ENCODE data around the gene MAN1A1.

MAN1A1 gene

DNA sequence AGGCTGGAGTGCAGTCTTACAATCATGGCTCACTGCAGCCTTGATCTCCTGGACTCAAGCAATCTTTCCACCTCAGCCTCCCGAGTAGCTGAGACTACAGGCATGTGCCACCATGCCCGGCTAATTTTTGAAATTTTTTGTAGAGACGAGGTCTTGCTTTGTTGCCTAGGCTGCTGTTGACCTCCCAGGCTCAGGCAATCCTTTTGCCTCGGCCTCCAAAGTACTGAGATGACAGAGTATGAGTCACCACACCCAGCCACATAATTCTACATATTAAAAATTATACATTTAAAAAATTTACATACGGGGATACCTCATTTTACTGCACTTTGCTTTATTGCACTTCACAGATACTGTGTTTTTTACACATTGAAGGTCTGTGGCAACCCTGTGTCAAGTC lies 115.1 kb downstream of the MAN1A1 start:
- DNase-seq (ENCODE audit: low spot score), result no peak

- DNase-seq (ENCODE audit: low spot score), result no peak
Observed at GRCh38 chr6:119233312-119233984, 116.1 kb downstream of the MAN1A1 start.

DNA sequence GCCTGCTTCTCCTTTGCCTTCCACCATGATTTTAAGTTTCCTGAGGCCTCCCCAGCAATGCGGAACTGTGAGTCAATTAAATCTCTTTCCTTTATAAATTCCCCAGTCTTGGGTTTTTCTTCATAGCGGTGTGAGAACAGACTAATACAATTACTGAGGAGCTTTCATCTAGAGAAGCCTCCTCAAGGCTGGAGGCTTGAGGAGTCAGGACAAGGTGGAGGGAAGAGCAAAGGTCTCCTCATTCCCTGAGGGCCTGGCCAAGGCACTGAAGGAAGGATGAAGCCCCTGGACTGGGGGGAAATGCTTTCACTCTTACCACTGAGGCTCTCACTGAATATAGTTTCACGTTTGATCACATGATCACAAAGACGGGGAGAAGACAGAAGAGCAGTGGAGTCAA lies 118.2 kb downstream of the MAN1A1 start:
- no peak for DNase-seq (ENCODE audit: low spot score)

DNA sequence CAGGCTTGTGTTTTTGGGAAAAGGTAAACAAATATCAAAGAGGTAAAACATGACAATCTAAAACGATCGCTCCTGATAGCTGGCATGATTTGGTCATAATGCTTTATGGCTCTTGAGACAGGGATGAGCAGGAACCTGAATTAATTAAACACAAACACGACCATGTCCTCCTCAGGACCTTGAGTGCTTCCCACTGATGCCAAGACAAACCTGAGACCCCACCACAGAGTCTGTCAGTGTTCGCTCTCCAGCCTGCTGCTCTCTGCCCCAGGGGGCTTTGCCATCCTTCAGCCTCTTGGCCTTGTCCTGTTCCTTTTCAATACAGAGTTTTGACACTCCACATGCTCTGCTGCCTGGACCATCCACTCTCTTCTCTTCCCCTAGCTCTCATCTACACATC lies 119.4 kb downstream of the MAN1A1 start:
- no peak for DNase-seq (ENCODE audit: low spot score)

- no peak for DNase-seq (ENCODE audit: low spot score)
Observed at GRCh38 chr6:119227377-119227776, 122.2 kb downstream of the MAN1A1 start.

DNA sequence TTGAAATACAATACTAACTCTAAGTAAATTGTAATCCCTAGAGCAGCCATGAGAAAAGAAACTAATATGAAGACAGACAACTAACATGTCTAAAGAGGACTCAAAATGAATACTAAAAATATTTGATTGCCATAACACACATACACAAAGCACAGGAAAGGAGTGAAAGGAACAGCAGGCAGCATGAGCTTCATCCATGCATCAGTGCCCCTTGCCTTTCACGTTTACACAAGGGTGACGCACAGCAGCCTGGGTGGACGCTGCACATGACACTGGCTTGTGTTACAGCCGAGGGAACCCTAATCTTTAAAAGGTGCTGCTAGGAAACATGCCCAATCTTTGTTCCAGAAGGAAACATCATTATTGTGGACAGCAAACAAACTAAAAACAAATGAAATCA lies 123.5 kb downstream of the MAN1A1 start:
- DNase-seq (ENCODE audit: low spot score), result no peak

DNA sequence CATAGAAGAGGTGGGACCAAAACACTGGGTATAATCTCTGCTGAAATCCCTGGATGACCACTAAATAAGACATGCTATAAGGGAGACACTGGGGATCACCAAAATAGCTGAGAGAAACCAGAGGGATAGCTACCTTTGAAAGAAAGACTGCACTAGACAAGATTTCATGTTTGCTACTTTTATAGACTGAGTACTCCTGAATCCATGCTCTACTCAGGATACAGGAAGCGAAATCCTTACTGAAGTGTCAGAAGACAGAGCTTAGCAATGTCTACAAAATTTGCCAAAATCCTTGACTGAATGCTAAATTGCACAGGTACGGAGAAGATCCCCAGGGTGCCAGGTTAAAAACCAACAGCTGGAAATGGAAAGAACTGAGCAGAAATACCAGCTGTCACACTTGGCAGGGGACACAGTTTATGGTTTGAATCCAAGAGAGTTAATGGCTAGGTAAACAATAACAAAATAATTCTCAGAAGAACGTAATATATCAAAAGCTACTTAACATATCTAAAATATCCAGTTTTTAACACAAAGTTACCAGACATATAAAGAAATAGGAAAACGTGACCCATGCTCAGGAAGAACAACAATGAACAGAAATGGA lies 125.4 kb downstream of the MAN1A1 start:
- DNase-seq (ENCODE audit: low spot score), result no peak

DNA sequence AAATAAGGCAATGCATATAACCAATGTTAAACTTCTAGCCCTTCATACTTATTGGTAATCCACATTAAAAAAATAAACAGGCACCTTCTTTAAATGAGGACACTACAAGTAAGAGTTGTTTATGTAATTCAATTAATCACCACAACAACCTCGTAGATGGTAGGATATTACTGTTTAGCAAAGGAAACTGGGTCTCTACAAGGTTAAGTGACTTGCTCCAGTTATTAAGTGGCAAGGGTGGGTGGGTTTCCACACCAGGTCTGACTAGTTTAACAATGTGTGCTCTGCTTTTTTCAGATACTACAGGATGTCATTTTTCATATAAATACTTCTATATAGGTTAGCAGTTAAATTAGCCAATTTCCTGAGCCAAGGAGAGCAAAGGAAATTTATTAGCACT lies 129.1 kb downstream of the MAN1A1 start:
- no peak for DNase-seq (ENCODE audit: low spot score)

DNA sequence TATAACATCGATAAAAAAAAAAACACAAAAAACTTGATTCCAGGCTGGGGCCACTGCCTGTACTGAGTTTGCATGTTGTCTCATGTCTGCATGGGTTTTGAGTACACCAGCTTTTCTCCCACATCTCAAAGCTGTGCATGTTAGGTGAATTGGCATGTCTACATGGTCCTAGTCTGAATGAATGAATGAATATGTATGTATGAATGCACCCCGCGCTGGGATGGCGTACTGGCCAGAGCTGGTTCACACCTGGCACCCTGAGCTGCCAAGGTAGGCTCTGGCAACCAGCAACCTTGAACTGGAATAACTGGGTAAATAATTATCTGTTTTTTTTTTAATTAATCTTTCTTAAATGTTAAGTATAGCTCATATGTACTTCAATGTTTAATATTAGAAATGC lies 131.0 kb downstream of the MAN1A1 start:
- DNase-seq (ENCODE audit: low spot score), result no peak

- DNase-seq (ENCODE audit: low spot score), result no peak
Observed at GRCh38 chr6:119215885-119216590, 133.5 kb downstream of the MAN1A1 start.

- DNase-seq (ENCODE audit: low spot score), result no peak
Observed at GRCh38 chr6:119215309-119215708, 134.3 kb downstream of the MAN1A1 start.

DNA sequence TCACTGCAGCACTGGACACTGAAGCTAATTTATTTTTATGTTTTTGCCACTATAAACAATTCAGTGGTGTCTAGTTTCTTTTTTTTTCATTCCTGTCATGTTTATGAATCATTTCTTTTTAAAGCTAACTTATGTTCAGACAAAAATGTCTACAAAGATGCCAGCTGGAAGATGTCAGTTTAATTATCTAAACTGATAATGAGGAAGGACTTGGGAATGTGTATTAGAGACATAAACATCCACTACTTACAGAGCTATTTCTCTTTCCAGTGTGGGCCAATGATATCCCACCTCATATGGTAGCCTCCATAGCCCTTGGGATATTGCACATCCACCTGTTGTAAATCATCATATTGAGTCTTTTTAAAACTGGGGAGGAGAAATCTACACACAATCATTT lies 139.0 kb downstream of the MAN1A1 start:
- DNase-seq (ENCODE audit: low spot score), result no peak

DNA sequence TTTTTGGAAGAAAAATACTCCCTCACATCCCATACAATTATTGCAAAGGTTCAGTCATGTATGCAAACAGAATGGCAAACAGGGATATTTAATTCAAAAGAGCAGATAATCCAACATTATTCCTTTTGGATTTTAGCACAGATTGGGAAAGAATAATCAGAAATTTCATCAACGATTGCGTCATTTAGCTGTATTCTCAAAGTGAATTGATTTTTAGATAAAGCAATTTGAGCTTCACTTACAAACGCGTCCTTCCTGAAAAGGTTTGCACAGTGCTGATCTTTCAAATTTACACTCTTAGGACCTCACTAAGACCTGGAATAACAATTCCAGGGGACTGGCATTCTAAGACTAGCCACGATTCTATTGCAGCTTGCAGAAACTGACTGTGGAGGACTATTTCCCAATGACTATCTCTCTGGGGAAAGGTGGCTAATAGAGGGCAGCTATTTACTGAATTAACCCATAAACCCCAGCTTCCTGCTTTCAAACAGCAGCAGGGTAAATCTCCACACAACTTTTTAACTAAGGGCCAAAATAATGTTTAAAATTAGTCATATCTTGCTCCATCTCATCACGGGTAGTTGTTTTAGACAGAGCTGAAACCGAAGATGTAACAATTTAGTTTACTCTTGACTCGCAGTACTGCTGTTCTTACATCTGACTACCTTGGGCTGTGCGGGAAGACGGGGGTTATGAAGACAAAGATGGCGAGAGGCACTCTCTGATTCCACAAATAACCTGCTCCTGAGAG lies 139.9 kb downstream of the MAN1A1 start:
- DNase-seq (ENCODE audit: low spot score), result no peak

GRCh38 chr6:119207971-119208725 lies 141.4 kb downstream of the MAN1A1 start:
- peak; percentile 2 for DNase-seq (ENCODE audit: low spot score)

GRCh38 chr6:119207327-119207726 lies 142.2 kb downstream of the MAN1A1 start:
- DNase-seq (ENCODE audit: low spot score), result no peak

GRCh38 chr6:119205911-119206618 lies 143.5 kb downstream of the MAN1A1 start:
- DNase-seq (ENCODE audit: low spot score), result no peak

GRCh38 chr6:119204719-119205118 lies 144.8 kb downstream of the MAN1A1 start:
- no peak for DNase-seq (ENCODE audit: low spot score)

GRCh38 chr6:119201480-119201879 lies 148.1 kb downstream of the MAN1A1 start:
- DNase-seq (ENCODE audit: low spot score), result no peak

DNA sequence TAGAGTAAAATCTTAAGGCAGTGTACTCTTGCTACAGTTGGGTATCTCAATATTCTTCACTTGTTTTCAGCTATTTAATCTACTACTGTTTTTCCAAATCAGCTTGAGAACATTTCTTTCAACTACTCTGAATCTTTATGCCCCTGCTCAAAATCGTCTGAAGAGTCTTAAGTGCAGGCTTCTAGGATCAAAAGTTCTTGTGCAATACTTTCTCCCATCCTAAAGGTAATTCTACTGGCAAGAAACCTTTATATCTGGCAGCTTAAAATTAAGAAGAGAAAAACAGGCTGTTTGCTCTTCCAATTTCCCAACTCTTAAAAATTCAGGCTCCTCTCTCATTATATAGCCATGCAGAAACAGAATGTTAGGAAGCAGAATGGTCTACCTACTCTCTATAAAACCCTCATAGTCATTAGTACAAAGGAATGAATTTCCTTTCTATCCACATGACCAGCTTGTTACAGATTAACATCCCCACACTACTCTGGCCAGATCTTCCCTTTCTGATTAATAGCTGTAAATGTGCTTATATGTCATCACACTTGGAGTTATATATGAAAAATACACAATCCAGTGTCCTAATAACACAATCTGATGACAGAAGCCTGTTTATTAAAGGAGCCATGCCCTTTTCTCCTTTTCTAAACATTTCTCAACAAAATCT lies 148.9 kb downstream of the MAN1A1 start:
- DNase-seq (ENCODE audit: low spot score), result no peak

DNA sequence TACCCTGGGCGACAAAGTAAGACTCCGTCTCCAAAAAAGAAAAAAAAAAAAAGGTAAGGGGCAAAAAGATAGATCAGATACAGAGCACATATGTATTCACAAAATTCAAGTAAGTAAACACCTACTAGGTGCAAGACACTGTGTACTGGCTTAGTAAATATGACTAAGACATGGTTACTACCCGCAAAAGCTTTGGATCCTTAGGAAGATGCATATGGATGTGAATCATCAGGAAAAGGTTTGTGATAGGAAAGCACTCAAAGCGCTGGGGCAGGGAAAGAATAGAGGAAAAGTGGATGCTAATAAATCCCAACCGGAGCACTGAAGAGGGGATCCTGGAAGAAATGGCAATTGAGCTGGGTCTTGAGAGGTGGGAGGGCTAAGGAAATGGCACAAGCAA lies 152.3 kb downstream of the MAN1A1 start:
- DNase-seq (ENCODE audit: low spot score), result no peak

DNA sequence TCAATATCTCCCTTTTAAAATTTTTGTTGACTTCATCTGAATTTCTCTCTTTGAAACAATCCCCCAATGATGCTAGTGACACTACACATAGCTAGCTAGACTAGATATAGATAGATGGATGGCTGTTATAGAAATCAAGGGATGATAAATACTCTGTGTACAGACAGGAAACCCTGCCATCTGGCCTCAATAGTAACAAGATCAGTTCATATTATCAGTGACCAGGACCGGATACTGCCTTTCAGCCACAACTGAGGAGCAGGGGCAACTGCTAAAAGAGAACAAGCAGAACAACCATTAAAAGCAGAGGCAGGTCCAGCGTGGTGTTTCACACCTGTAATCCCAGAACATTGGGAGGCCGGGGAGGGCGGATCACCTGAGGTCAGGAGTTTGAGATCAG lies 152.8 kb downstream of the MAN1A1 start:
- no peak for DNase-seq (ENCODE audit: low spot score)
